ENCODE measurements around the gene SLC6A12.
"Not testable (repeated sequence)": the region's sequence is repeated elsewhere in the genome, so short reads cannot be mapped to it uniquely, and the experiment has no call there.

The SLC6A12 gene

GRCh38 chr12:234019-234418, 20.1 kb upstream of the SLC6A12 start:
- no peak for DNase-seq

GRCh38 chr12:233615-233968, 19.6 kb upstream of the SLC6A12 start:
- DNase-seq: no peak

GRCh38 chr12:232731-233614, 19.0 kb upstream of the SLC6A12 start:
- DNase-seq: no peak

GRCh38 chr12:230925-231671, 17.1 kb upstream of the SLC6A12 start:
- no peak for DNase-seq

GRCh38 chr12:229441-230191, 15.7 kb upstream of the SLC6A12 start:
- DNase-seq: no peak

- no peak for DNase-seq
Observed at GRCh38 chr12:228846-229200, 14.9 kb upstream of the SLC6A12 start.

- no peak for DNase-seq
Observed at GRCh38 chr12:227923-228845, 14.2 kb upstream of the SLC6A12 start.

- DNase-seq: no peak
Observed at GRCh38 chr12:227286-227915, 13.4 kb upstream of the SLC6A12 start.

- DNase-seq: no peak
Observed at GRCh38 chr12:226401-226800, 12.4 kb upstream of the SLC6A12 start.

GRCh38 chr12:225012-225411, 11.1 kb upstream of the SLC6A12 start:
- DNase-seq: no peak

GRCh38 chr12:224330-224729, 10.4 kb upstream of the SLC6A12 start:
- DNase-seq: no peak

- DNase-seq: no peak
Observed at GRCh38 chr12:223841-224240, 9.9 kb upstream of the SLC6A12 start.

- no peak for DNase-seq
Observed at GRCh38 chr12:221736-222135, 7.8 kb upstream of the SLC6A12 start.

GRCh38 chr12:220946-221550, 7.1 kb upstream of the SLC6A12 start:
- no peak for DNase-seq

- no peak for DNase-seq
Observed at GRCh38 chr12:220491-220890, 6.5 kb upstream of the SLC6A12 start.

GRCh38 chr12:219891-220352, 6.0 kb upstream of the SLC6A12 start:
- peak; percentile 44 for DNase-seq

GRCh38 chr12:218728-219590, 5.0 kb upstream of the SLC6A12 start:
- no peak for DNase-seq

GRCh38 chr12:218221-218620, 4.3 kb upstream of the SLC6A12 start:
- DNase-seq: no peak

- not testable (repeated sequence) for DNase-seq
Observed at GRCh38 chr12:217029-217428, 3.1 kb upstream of the SLC6A12 start.

GRCh38 chr12:215116-215515, 1.2 kb upstream of the SLC6A12 start:
- no peak for DNase-seq

All from NCI-H1694 treated with DMSO at 0.1 percent for 48 hours (cell line).